Activated CD4-positive, alpha-beta T cell treated with anti-CD3 and anti-CD28 coated beads, Interleukin-10, Interleukin-2, amounts not matched to agents 100 ng/mL and 50 ng/mL, durations not matched to agents 16 hours and 8 hours (primary cell): ENCODE data around the gene PRRT1B.
A peak's percentile ranks its signal among the peaks of the same experiment; 100 is the strongest.
"Not testable (repeated sequence)": the region's sequence is repeated elsewhere in the genome, so short reads cannot be mapped to it uniquely, and the experiment has no call there.

Experiments
- DNase-seq: peaks from one replicate; pipeline ENCODE4 v3.0.0-alpha.2; 2020

PRRT1B gene

GRCh38 chr9:131545003-131545785 lies at the start of gene PRRT1B:
TSS of gene PRRT1B (plus strand) at chr9:131545523. CDS start at chr9:131545616, 93 bp downstream.
- no peak for DNase-seq

- DNase-seq, result no peak
Measured at GRCh38 chr9:131495785-131496184, 49.5 kb upstream of the PRRT1B start.

GRCh38 chr9:131496844-131497405 lies 48.4 kb upstream of the PRRT1B start:
- DNase-seq, result no peak

- DNase-seq, result no peak
Measured at GRCh38 chr9:131499254-131499767, 46.0 kb upstream of the PRRT1B start.

- peak; percentile 89 for DNase-seq
Measured at GRCh38 chr9:131500377-131500776, 44.9 kb upstream of the PRRT1B start.

GRCh38 chr9:131500939-131501541 lies 44.3 kb upstream of the PRRT1B start:
- DNase-seq, result peak; percentile 85

- DNase-seq, result peak; percentile 95
Measured at GRCh38 chr9:131502781-131503625, 42.3 kb upstream of the PRRT1B start, which contains the start of gene POMT1. TSS of gene POMT1 (plus strand) at chr9:131502918. CDS start at chr9:131504219, 1,301 bp downstream.

GRCh38 chr9:131503626-131504465 lies 41.5 kb upstream of the PRRT1B start:
- DNase-seq, result peak; percentile 89

- no peak for DNase-seq
Measured at GRCh38 chr9:131505012-131505411, 40.3 kb upstream of the PRRT1B start.

GRCh38 chr9:131511416-131511815 lies 33.9 kb upstream of the PRRT1B start:
- no peak for DNase-seq

- no peak for DNase-seq
Measured at GRCh38 chr9:131511880-131512279, 33.4 kb upstream of the PRRT1B start.

GRCh38 chr9:131513177-131513576 lies 32.1 kb upstream of the PRRT1B start:
- DNase-seq, result no peak

GRCh38 chr9:131515559-131516031 lies 29.7 kb upstream of the PRRT1B start:
- not testable (repeated sequence) for DNase-seq

- no peak for DNase-seq
Measured at GRCh38 chr9:131516100-131516499, 29.2 kb upstream of the PRRT1B start.

- no peak for DNase-seq
Measured at GRCh38 chr9:131516930-131517329, 28.4 kb upstream of the PRRT1B start.

GRCh38 chr9:131517761-131518190 lies 27.5 kb upstream of the PRRT1B start:
- no peak for DNase-seq

GRCh38 chr9:131518553-131518952 lies 26.8 kb upstream of the PRRT1B start:
- no peak for DNase-seq

GRCh38 chr9:131520503-131520902 lies 24.8 kb upstream of the PRRT1B start:
- no peak for DNase-seq

- DNase-seq, result no peak
Measured at GRCh38 chr9:131521203-131521602, 24.1 kb upstream of the PRRT1B start.

- DNase-seq, result no peak
Measured at GRCh38 chr9:131521822-131522221, 23.5 kb upstream of the PRRT1B start.

GRCh38 chr9:131522257-131523085 lies 22.9 kb upstream of the PRRT1B start:
- DNase-seq, result no peak
